Measurements from ENCODE around the gene TOMM70.
A peak's percentile ranks its signal among the peaks of the same experiment; 100 is the strongest.
"Not testable (repeated sequence)": the region's sequence is repeated elsewhere in the genome, so short reads cannot be mapped to it uniquely, and the experiment has no call there.

Gene TOMM70

GRCh38 chr3:100361897-100362296 lies 39.0 kb downstream of the TOMM70 start:
- no peak for DNase-seq

GRCh38 chr3:100360757-100361496 lies 40.0 kb downstream of the TOMM70 start:
- no peak for DNase-seq

- no peak for DNase-seq
Measured at GRCh38 chr3:100359035-100359434, 41.9 kb downstream of the TOMM70 start.

DNA sequence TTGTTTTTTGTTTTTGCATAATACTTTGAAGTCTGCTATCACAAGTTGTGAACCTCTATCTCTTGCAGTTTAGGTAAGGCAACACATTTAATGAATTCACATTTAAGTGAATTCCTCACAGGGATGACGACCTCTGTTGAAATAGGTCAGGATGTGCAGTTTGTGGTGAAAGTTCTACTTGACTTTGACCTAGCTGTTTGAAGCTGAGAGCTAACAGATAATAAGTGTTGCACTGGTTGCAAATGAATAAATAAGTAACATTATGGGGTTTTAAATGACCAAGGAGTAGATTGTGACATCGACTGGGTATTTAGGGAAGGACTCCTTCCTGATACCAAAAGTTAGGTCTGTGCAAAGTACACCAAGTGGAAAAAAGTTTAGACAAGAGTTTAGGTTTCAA lies 42.5 kb downstream of the TOMM70 start:
- no peak for DNase-seq

DNA sequence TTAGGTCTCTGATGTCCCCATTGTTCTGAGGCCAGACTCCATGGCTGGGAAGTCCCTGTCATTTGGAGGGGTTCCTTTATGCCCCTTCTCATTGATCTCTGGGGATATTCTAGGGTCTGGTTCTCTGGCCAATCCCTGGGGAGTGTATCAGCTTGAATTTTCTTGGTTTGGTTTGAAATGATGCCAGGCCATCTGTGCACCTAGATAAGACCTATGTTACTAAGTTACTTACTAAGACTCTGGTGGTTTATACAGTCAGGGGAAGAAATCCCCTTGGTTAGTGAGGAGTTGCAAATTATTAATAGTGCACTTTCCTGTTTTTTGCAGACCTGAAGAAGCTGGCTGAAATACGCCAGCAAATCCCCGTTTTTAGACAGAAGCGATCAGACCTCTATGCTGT lies 46.0 kb downstream of the TOMM70 start:
- no peak for DNase-seq

DNA sequence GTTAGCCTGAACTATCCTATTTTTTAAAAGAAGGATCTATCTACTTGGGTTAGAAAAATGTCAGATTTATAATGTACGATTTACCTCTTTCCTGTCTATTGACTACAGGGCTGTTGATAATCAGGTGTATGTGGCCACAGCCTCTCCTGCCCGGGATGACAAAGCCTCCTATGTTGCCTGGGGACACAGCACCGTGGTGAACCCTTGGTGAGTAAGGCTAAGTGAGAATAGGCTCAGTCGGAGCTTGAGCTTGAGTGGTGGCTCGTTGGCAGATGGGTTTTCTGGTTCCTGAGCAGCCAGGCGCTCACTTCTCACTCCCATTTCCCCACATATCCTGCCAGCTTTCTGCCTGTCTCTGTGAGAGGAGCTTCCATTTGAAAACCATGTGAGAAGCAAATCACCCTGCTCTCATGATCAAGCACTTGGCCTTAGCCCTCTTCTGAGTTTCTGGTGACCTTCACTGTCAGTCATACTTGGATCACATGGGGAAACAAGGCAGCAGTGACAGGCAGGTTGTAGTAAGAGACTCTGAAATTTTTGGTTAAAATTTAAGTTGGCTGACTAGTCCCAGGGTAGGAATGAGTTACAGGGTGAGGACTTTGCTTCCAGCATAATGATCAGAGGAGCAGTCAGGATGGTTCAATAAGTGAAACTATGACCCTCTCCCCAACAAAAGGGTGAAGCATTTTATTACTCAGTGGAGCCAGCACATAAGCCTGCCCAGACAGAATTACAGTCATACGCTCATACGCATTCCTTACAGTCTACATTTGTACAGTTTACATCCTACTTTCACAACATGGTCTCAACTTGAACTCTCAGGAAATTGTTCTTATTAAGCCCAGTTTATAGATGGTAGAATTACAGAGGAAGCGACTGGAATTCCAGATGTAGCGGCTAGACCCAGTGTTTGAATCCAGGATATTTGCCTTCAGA lies 48.3 kb downstream of the TOMM70 start:
- no peak for DNase-seq

DNA sequence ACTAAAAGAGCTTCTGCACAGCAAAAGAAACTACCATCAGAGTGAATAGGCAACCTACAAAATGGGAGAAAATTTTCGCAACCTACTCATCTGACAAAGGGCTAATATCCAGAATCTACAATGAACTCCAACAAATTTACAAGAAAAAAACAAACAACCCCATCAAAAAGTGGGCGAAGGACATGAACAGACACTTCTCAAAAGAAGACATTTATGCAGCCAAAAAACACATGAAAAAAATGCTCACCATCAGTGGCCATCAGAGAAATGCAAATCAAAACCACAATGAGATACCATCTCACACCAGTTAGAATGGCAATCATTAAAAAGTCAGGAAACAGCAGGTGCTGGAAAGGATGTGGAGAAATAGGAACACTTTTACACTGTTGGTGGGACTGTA lies 49.1 kb downstream of the TOMM70 start:
- DNase-seq, result not testable (repeated sequence)

DNA sequence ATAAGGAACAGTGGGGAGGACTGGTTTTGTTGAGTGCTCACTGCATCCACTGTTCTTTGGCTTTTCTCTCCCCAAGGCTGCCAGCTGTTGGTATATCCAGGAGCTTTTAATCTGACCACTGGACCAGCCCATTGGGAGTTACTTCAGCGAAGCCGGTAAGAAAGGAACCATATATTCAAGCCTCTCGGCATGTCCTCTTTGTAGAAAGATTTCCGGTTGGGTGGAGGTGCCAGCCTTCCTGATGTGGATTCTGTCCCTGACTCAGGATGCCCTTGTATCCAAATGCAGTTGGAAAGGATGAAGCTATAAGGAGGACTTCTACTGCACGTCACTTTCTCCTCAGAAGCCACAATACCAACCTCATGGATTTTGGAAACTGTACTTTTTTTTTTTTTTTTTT lies 52.2 kb downstream of the TOMM70 start:
- no peak for DNase-seq

- no peak for DNase-seq
Measured at GRCh38 chr3:100340527-100340926, 60.4 kb downstream of the TOMM70 start.

DNA sequence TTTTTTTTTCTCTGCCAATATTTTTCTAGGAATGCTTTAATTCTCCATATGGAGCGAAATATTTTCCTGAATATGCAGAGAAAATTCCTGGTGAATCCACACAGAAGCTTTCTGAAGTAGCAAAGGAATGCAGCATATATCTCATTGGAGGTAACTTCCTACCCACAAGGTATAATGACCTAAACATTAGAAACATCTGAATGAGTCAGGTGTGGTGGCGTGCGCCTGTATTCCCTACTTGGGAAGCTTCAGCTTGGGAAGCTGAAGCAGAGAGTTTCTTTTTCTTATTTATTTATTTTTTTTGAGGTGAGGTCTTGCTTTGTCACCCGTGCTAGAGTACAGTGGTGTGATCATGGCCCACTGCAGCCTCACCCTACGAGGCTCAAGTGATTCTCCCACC lies 61.1 kb downstream of the TOMM70 start:
- no peak for DNase-seq

- no peak for DNase-seq
Measured at GRCh38 chr3:100338911-100339310, 62.0 kb downstream of the TOMM70 start.

DNA sequence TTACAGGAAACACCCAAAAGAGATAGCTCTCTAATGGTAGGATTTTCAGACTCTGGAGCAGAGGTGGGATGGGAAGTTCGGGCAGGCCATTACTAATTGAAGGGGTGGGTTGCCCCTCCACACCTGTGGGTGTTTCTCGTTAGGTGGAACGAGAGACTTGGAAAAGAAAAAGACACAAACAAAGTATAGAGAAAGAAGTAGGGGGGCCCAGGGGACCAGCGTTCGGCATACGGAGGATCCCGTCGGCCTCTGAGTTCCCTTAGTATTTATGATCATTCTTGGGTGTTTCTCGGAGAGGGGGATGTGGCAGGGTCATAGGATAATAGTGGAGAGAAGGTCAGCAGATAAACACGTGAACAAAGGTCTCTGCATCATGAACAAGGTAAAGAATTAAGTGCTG lies 64.7 kb downstream of the TOMM70 start:
- not testable (repeated sequence) for DNase-seq

DNA sequence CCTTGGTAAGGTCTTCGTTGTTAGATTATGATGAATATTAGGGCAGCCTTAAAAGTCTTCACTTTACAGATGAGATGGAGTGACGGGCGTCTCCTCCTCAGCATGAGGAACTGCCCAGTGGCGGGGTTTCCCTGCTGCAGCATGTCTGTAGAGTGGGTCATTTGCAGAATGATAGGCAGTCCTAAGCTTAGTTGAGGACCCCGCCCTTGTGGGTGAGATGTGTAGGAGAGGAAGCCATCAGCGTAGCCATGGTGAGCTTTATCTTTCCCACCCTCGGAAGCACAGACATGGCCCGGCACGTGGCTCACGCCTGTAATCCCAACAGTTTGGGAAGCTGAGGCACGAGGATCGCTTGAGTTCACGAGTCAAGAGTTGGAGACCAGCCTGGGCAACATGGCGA lies 65.5 kb downstream of the TOMM70 start:
- DNase-seq, result no peak

DNA sequence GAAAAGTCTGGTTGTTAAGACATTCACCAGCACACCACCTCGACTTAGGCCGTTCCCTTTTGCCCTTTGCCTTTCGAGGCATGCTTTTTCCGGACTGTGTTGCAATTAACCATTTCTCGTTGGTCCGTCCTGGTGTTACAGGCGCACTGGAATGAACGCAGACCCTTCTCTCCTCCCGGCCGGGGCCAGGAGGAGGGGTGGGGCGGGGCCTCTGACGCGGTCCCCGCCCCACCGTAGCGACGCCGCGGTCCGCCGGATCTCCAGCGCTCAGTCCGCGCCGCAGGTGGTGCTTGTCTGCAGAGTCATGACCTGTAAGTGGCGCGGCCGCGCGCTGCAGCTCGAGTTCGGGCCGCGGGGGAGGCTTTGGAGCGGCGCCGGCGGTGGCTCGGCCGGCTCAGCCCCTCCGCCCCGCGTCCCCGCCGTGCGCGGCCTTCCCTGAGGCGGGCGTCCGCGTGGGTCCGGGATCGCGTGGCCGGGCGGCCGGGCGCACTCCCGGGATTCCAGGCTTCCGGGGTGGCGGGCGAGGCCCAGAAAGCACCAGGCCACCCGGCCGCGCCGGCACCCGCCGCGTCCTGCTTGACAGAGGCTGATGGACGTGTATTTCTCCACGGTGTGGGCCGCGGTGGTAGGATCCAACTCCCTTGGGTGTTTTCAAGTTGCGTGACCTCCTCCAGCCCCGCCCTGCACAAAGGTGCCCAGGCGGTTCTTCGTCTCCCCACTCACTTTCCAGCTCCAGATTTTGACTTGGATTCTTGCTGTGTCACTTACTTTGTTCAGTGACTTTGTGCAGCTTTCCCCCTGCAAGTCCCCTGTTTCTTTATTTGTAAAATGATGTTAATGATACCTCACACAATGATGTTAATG lies 66.2 kb downstream of the TOMM70 start, which contains the start of gene NIT2:
Gene NIT2, plus strand, starts transcription at position 270 of the 864 bp plus-strand sequence. Its CDS starts 35 bp downstream, at position 305.
- DNase-seq, result peak; percentile 64

GRCh38 chr3:100333970-100334487 lies 66.9 kb downstream of the TOMM70 start:
- no peak for DNase-seq

- DNase-seq, result no peak
Measured at GRCh38 chr3:100333051-100333450, 67.8 kb downstream of the TOMM70 start.

DNA sequence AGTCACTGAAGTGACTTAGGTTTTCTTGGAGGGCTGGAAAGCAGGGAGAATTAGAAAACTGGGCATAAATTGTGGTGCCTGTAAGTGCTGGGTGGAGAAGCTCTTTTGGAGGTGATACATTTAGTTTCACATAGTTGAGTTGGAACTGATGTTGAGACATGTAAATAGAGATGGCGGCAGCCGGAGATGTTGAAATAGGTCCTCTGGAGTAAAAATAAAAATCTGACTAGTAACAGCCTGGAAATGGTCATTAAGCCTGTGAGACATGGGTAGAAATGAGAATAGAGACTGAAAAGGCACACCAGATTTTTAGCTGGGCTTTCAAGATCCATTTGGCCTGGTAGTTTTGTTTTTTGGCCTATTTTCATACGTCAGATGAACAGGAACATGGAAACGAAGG lies 69.2 kb downstream of the TOMM70 start:
- no peak for DNase-seq

DNA sequence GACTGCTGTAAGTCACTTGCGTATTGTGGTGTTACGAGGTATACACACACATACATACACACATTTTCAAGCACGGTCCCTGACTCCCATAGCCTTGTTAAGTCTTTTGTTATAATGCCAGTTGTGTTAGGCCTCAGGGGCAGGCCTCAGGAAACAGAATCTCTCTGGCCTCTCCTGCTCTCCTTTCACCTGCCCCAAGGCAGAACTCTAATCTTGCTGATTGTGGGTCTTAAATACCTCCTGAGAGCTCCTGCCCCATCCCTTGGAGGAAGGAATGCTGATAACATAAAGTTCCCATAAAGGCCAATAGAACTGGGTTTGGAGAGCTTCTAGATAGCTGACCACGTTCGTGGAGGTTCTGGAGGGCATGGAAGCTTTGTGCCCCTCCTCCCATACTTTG lies 70.2 kb downstream of the TOMM70 start:
- no peak for DNase-seq

DNA sequence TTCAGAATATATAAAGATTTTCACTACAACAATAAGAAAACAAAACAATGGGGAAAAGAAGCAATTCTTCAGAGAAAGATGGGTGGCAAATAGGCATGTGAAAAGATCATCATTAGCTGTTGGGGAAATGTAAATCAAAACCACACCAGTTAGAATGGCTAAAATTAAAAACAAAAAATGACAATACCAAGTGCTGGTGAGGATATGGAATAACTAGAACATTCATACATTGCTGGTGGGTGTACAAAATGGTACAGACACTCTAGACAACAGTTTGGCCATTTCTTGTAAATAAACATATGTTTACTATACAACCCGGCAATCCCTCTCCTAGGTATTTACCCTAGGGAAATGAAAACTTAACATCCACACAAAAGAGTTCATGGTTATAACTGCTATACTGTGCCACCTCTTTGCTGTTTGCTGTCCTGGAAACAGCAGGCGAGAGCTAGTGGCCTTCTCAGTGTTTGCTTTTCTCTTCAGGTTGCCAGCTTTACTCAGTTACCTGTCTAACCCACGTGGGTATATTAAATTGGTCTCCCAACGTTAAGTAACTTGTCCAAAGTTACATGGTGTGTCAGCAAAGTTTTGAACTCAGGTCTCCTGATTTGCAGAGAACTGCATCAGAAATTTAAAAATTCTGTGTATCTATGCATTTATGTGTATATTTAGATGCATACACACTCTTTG lies 70.9 kb downstream of the TOMM70 start:
- DNase-seq, result no peak

GRCh38 chr3:100327377-100327776 lies 73.5 kb downstream of the TOMM70 start:
- DNase-seq, result not testable (repeated sequence)

DNA sequence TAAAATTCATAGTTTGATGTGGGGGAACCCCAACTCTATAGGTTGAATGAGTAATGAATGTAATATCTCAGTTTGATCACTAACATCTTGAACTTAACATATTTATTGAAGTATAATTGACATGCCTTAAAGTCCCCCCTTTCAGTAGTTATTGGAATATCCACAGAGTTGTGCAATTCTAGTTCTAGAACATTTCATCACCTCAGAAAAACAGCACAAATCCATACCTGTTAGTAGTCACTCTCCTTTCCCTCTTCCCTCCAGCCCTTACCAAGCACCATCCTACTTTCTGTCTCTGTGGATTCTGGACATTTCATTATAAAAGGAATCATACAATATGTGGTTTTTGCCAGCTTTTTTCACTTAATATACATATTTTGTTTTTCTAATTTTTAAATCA lies 75.1 kb downstream of the TOMM70 start:
- no peak for DNase-seq

DNA sequence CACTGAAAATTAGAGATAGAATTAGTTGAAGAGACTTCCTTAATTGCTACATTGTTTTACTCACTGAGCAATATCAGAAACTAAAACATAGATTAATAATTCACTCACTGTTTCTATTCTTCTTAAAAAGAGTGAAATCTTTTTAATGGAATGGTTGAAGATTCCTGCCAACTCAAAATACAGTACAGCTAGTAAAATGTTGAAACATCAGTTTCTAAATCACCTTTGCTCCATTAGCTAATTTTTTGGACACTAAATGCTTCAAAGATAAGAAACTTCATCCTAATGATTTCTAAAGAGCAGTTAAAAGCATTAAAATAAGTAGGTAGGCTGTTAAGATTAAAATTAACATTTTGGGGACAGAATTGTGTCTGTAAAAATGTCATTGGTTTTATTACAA lies 76.8 kb downstream of the TOMM70 start:
- no peak for DNase-seq

Data from NCI-H2171 (cell line).